K562 (cell line): Measurements from ENCODE around the gene ETS2.

Experiments used
- RBM22 ChIP-seq: fragments of 200-400 bp; formaldehyde crosslinking; IDR thresholded peaks from 2 replicates; pipeline ENCODE4 v1.6.1; 2018; ENCODE audit warnings: low read length, low read depth; ENCODE audit not compliant: poor library complexity, severe bottlenecking
- RCOR1 ChIP-seq, 2 experiments: IDR thresholded peaks; 2 replicates each; pipeline ENCODE4 v1.6.1; 2012; ENCODE audit warnings: low read depth in 2 of 2, low read length in 2 of 2, borderline replicate concordance in 1 of 2, improper control_type of control experiment in 1 of 2
- TF ChIP-seq, protein P1 (sequence below), 2 experiments: fragments of 450-650 bp; formaldehyde crosslinking in 1 of 2; IDR thresholded peaks; 2 replicates each; pipeline versions ENCODE4 v1.4.0 to v1.6.1; 2014 to 2020; ENCODE audit warnings: mild to moderate bottlenecking in 2 of 2, borderline replicate concordance in 1 of 2, low read depth in 1 of 2

DNA sequence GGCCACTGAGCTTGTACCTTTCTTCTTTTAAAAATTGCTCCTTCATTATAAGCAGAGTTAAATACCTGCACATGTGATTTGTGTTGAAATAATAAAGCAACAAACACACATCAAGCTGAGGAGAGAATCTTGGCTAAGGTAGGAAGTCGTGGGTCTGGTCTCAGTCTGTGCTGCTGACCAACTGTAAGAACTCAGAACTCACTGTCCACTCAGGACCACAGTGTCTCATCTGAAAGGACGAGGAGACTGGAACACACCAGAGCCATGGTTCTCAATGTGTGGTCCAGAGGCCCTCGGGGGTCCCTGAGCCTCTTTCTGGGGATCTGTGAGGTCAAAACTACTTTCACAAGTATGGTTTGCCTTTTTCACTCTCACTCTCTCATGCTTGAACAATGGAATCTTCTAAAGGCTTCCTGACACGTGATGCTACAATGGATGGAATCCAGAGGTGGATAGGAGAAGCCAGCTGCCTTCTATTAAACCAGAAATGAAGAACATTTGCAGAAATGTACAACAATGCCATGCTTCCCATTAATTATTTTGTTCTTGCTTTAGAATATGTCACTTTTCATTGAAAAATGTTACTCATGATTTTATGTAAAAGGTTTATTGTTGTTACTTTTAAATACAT is 17.3 kb upstream of the ETS2 start:
- TF ChIP-seq, protein P1, sequence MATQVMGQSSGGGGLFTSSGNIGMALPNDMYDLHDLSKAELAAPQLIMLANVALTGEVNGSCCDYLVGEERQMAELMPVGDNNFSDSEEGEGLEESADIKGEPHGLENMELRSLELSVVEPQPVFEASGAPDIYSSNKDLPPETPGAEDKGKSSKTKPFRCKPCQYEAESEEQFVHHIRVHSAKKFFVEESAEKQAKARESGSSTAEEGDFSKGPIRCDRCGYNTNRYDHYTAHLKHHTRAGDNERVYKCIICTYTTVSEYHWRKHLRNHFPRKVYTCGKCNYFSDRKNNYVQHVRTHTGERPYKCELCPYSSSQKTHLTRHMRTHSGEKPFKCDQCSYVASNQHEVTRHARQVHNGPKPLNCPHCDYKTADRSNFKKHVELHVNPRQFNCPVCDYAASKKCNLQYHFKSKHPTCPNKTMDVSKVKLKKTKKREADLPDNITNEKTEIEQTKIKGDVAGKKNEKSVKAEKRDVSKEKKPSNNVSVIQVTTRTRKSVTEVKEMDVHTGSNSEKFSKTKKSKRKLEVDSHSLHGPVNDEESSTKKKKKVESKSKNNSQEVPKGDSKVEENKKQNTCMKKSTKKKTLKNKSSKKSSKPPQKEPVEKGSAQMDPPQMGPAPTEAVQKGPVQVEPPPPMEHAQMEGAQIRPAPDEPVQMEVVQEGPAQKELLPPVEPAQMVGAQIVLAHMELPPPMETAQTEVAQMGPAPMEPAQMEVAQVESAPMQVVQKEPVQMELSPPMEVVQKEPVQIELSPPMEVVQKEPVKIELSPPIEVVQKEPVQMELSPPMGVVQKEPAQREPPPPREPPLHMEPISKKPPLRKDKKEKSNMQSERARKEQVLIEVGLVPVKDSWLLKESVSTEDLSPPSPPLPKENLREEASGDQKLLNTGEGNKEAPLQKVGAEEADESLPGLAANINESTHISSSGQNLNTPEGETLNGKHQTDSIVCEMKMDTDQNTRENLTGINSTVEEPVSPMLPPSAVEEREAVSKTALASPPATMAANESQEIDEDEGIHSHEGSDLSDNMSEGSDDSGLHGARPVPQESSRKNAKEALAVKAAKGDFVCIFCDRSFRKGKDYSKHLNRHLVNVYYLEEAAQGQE (IDR thresholded peaks at IDR 0.05; ENCODE audit: borderline replicate concordance) = no peak
- TF ChIP-seq, protein P1 (CRISPR knock-in tag; IDR thresholded peaks at IDR 0.05; ENCODE audit: low read depth) = no peak
- TF ChIP-seq RCOR1 (IDR thresholded peaks at IDR 0.05; ENCODE audit: borderline replicate concordance in 1 of 2, low read depth in 2 of 2, low read length in 2 of 2) (no peak), RBM22 (no peak)
